ENCODE results near the gene SLC26A11. TPM values are rescaled to one million over a fixed set of nuclear protein-coding genes. Genes with fewer than 3 reads are reported as not detected.

SLC26A11 gene
- polyA plus RNA-seq, 3 donors, result 23.6 to 32.1 (median 30.8) TPM

DNA sequence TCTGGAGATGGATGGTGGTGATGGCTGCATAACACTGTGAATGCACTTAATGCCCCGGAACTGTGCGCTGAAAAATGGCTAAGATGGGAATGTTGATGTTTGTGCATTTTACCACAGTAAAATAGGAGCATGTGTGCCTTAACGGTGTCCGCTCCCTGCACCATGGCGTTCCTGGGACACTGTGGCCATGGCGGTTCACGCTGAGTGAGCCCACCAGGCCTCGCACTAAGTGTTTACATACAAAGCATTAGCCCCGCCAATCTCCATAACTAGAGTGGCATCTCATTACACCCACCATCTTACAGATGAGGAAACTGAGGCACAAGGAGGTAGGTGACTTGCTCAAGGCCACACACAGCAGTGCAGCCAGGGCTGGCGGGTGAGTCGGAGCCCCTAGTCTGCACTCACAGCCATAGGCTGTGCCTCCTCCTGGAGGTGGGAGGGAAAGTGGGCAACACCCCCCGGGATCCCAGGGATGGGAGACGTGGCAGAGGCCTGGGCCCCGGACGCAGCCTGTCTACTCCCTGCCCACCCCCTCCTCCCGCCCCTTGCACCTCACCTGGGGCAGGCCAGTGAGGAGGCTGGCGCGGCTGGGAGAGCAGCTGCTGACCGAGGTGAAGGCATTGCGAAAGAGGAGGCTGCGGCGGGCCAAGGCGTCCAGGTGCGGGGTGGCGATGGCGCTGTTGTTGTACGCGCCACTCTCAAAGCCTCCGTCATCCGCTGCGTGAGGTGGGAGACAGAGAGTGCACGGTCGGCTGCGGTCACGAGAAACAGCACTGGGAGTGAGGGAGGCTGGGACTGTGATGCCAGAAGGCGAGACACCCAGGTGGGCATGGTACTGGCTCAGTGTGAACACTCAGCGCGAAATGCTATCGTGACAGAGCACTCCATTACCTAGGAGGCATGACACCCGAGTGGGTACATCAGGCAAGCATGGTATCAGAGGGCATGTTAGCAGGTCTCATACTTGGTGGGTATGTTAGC is 3.5 kb upstream of the SLC26A11 start:
- DNase-seq, result no peak

DNA sequence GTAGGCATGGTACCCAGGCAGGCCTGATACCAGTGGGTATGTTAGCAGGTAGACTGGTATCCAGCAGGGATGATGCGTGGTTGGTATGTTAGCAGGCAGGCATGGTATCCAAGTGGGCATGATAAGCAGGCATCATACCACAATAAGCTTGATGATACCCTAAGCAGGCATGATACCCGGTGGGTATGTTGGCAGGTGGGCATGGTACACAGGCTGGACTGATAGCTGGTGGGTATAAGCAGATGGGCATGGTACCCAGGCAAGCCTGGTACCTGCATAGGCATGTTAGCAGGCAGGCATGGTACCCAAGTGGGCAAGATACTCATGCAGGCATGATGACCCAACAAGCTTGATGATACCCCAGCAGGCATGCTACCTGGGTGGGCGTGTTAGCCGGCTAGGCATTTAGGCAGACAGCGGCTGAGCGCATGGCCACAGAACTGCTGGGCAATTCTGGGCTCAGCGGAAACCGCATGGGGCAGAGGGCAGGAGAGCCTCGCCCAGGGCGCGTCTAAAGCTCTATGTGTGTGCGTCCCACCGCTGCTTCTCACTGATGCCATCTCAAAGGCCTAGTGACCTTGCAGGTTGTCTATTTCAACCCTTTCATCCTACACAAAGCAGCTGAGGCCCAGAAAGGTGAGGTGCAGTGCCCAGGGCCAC is 2.4 kb upstream of the SLC26A11 start:
- no peak for DNase-seq

GRCh38 chr17:80218391-80218790 is 1.8 kb upstream of the SLC26A11 start:
- no peak for DNase-seq

- peak; percentile 65 for DNase-seq
Measured at GRCh38 chr17:80219013-80219762, 1.0 kb upstream of the SLC26A11 start.

DNA sequence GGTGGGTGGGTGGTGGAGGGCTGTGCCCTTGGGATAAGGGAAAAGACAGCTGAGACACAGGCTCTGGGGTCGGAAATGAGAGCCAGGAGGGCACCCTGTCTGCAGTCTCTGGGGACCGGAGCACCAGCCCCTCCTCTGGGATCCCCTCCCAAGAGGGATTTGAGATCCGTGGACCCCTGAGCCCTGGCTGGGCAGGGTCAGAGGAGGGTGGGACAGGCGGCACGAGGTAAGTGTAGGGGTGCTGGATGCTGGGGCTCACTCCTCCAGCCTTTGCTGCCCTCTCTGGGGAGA is 519 bp upstream of the SLC26A11 start:
- DNase-seq, result no peak

GRCh38 chr17:80220736-80221215 is 549 bp downstream of the SLC26A11 start:
- DNase-seq, result no peak

DNA sequence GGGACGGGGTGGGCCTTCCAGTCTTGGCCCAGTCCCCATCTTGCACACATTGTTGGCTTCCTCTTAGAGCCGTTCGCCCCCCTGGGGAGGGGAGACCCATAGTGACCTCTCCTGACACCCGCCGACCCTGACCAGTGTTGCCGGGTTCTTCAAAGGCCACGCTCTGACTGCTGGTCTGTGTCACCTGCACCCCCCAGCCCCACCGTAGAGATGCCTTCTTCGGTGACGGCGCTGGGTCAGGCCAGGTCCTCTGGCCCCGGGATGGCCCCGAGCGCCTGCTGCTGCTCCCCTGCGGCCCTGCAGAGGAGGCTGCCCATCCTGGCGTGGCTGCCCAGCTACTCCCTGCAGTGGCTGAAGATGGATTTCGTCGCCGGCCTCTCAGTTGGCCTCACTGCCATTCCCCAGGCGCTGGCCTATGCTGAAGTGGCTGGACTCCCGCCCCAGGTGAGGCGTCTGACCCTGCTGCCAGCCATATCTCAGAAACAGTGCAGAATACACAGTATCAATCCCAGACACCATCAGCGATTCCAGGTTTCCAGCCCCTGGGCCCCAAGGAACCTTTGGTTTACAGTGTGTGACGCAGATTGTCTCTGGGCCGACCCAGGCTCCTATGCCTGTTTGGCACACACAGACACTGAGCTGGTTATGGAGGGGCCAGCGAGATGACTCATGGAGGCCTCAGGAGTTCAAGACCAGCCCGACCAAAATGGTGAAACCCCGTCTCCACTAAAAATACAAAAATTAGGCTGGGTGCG is 1.3 kb downstream of the SLC26A11 start:
- DNase-seq, result no peak

GRCh38 chr17:80222376-80223141 is 2.3 kb downstream of the SLC26A11 start:
- DNase-seq, result no peak

- no peak for DNase-seq
Measured at GRCh38 chr17:80223142-80223815, 3.1 kb downstream of the SLC26A11 start.

DNA sequence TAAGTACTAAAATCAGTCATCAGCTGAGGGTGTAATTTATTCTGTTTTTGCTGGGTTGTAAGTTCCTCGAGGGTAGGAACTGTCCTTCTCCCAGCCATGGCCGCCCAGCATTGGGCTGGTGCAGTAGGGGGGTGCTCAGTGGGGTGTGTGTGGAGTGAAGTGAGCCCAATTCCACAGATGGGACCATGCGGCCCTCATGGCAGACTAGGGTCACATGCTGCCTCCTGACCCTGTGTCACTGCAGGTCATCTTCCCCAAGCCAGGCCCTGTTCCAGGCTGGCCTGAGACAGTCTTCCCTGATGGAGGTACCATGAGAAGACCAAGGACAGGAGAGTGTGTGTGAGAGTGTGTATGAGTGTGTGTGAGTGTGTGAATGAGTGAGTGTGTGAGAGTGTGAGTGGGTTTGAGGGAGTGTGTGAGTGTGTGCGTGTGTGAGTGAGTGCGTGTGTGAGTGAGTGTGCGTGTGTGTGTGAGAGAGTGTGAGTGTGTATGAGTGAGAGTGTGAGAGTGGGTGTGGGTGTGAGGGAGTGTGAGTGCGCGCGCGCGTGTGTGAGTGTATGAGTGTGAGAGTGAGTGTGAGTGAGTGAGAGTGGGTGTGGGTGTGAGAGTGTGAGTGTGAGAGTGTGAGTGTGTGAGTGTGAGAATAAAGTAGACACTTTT is 3.7 kb downstream of the SLC26A11 start:
- DNase-seq, result no peak

DNA sequence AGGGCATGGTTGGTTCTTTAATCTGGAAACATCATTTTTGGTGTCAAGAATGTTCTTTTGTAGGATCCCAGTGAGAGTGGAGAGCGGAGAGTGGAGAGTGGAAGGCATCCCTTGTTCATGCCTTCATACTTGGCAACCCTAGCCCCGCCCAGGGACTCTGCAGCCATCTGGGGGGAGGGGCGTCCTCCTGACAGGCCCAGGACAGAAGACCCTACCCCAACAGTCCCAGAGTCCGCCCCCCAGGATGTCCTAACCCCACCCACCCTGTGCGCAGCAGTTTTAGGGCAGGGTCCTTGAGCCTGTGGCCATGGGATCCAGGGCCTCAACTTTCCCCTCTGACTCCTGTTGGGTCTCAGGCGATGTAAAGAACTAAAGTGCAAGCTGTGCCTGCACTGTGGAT is 4.5 kb downstream of the SLC26A11 start:
- DNase-seq, result no peak

DNA sequence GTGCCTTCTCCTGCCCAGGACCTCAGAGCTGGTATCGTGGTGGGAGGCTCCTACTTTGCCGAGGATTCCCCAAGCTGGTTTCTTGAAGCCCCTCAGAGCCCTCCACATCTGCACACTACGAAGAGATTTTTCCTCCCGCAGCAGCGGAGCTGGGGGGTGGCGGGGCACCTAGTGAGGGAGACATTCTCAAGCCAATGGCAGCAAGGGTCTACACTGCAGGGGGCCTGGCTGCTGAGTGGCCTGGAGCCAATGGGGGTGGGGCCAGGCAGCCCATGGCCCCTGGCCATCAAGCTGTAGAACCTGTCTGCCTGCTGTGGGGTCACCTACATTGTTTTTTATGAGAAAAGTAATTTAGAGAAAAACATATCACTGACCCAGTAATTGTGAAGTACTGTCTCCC is 5.0 kb downstream of the SLC26A11 start:
- DNase-seq, result no peak

DNA sequence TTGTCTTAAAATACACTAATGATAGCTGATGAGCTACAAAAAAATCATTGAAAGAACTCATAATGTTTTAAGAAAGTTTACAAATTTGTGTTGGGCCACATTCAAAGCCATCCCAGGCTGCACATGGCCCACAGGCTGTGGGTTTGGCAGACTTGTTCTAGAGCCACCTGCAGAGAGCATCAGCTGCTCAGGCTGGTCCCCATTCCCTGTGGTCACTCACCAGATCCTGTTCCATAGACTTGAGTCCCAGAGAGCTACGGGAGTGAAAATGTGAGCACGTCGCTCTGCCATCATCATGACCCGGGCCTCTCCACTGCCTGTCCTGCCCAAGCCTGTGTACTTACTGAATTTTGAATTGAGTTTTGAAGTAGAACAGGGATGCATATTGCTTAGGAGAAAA is 6.9 kb downstream of the SLC26A11 start:
- no peak for DNase-seq

DNA sequence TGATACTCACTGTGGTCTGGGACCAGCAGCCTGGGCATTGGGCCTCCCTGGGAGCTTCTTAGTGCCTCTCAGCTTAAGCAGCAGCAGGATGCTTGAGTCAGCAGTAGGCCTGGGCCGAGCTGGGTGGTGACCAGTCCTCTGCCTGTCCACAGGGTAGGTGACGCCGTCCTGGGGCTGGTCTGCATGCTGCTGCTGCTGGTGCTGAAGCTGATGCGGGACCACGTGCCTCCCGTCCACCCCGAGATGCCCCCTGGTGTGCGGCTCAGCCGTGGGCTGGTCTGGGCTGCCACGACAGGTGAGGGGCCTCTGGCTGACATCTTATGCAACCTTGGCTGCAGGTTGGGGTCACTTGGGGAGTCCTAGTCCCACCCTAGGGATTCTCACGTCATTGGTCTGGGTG is 7.4 kb downstream of the SLC26A11 start:
- no peak for DNase-seq

DNA sequence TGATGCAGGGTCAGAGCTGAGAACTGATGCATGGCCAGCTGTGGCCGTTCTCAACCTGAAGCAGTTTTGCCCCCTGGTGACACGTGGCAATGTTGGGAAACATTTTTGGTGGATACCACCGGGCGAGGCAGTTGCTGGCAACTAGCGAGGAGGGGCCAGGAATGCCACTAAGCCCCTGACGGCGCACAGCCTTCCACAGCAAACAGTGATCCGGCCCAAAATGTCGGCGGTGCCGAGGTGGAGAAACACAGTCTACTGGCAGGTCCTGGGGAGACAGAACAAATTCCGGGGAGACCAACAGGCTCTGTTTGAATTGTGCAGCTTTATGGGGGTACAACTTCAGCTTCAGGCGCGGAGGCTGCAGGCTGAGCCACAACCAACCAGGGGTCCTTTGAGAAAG is 8.2 kb downstream of the SLC26A11 start:
- DNase-seq, result no peak

GRCh38 chr17:80229011-80229410 is 8.8 kb downstream of the SLC26A11 start:
- DNase-seq, result no peak

- no peak for DNase-seq
Measured at GRCh38 chr17:80232438-80232837, 12.2 kb downstream of the SLC26A11 start.

DNA sequence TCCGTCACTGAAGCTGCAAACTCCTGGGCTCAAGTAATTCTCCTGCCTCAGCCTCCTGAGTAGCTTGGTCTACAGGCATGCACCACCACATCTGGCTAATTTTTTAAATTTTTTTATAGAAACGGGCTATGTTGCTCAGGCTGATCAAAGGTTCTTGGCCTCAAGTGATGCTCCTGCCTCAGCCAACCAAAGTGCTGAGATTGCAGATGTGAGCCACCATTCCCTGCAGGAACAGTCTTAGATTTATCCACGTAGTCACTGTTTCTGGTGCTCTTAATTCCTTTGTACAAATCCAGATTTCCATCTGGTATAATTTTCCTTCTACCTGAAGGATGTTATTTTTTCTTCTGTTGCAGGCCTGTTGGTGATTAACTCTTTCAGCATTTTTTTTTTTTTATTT is 13.0 kb downstream of the SLC26A11 start:
- no peak for DNase-seq

DNA sequence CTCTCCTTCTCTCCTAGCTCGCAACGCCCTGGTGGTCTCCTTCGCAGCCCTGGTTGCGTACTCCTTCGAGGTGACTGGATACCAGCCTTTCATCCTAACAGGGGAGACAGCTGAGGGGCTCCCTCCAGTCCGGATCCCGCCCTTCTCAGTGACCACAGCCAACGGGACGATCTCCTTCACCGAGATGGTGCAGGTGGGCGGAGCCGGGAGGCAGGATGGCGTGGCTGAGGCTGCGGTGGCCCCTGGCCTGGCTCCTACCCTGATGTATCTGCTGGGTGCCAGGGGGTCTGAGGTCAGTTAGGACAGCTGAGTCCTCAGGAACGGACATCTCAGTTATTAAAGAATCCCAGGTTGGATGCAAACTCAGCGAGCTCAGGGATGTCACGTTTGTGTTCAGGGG is 16.7 kb downstream of the SLC26A11 start:
- DNase-seq, result no peak

GRCh38 chr17:80237386-80237785 is 17.2 kb downstream of the SLC26A11 start:
- no peak for DNase-seq

All from renal pelvis (tissue), 4 donors.